Osteocyte (in vitro differentiated cells): ENCODE measurements around the gene TENT5C. TPM values are rescaled to one million over a fixed set of nuclear protein-coding genes. Genes with fewer than 3 reads are reported as not detected.

Experiments
- DNase-seq: peaks from one replicate; pipeline ENCODE4 v3.0.0; 2021; ENCODE audit warnings: mixed read lengths; ENCODE audit not compliant: unreplicated experiment; ENCODE audit errors: extremely low spot score
- H3K27ac Mint-ChIP-seq: one replicate; pipeline ENCODE4 v1.8.0; 2021; ENCODE audit warnings: mild to moderate bottlenecking, mixed read lengths; ENCODE audit not compliant: unreplicated experiment
- H3K27me3 Mint-ChIP-seq: one replicate; pipeline ENCODE4 v1.8.0; 2021; ENCODE audit warnings: mixed read lengths; ENCODE audit not compliant: unreplicated experiment
- H3K36me3 Mint-ChIP-seq: one replicate; pipeline ENCODE4 v1.8.0; 2021; ENCODE audit warnings: mixed read lengths; ENCODE audit not compliant: unreplicated experiment
- H3K4me1 Mint-ChIP-seq: one replicate; pipeline ENCODE4 v1.8.0; 2021; ENCODE audit warnings: mixed read lengths; ENCODE audit not compliant: unreplicated experiment
- H3K4me3 Mint-ChIP-seq: one replicate; pipeline ENCODE4 v1.8.0; 2021; ENCODE audit warnings: mild to moderate bottlenecking, moderate library complexity, mixed read lengths; ENCODE audit not compliant: unreplicated experiment
- H3K9me3 Mint-ChIP-seq: one replicate; pipeline ENCODE4 v1.8.0; 2021; ENCODE audit warnings: mixed read lengths; ENCODE audit not compliant: unreplicated experiment
- CTCF ChIP-seq: fragments of 200-600 bp; sonication (generic); IDR thresholded peaks from 2 replicates; pipeline ENCODE4 v1.5.0; 2021; ENCODE audit warnings: antibody characterized with exemption, mild to moderate bottlenecking, moderate library complexity
- total RNA-seq: library from RNA; stranded (reverse); gene quantifications from 2 replicates; pipeline ENCODE4 v1.2.1, GENCODE V29; 2021

Gene TENT5C
- total RNA-seq, 1 donor from 2014 or later = 0.08 TPM

- no peak overlapping the region for H3K4me3 Mint-ChIP-seq
- H3K4me1 Mint-ChIP-seq = no peaks in the 10 kb centered on the region
- peaks cover 51% of the 10 kb centered on the region for H3K27me3 Mint-ChIP-seq
- H3K27ac Mint-ChIP-seq = no peak overlapping the region
- H3K36me3 Mint-ChIP-seq = no peaks in the 10 kb centered on the region
- TF ChIP-seq CTCF = no peak
- no peaks in the 10 kb centered on the region for H3K9me3 Mint-ChIP-seq
- DNase-seq = peak; percentile 46
These were observed 17.9 kb downstream of the TENT5C start for GRCh38 chr1:117623698-117624097.

GRCh38 chr1:117627546-117628130, 21.8 kb downstream of the TENT5C start:
- H3K27me3 Mint-ChIP-seq = peaks cover 38% of the 10 kb centered on the region
- no peak for TF ChIP-seq CTCF
- no peak overlapping the region for H3K27ac Mint-ChIP-seq
- no peaks in the 10 kb centered on the region for H3K9me3 Mint-ChIP-seq
- H3K4me3 Mint-ChIP-seq = no peak overlapping the region
- no peak for DNase-seq
- H3K36me3 Mint-ChIP-seq = no peaks in the 10 kb centered on the region
- no peaks in the 10 kb centered on the region for H3K4me1 Mint-ChIP-seq

- TF ChIP-seq CTCF = no peak
- Mint-ChIP-seq H3K4me3 (no peak overlapping the region), H3K36me3 (no peaks in the 10 kb centered on the region), H3K27ac (no peak overlapping the region), H3K27me3 (peaks cover 37% of the 10 kb centered on the region), H3K9me3 (no peaks in the 10 kb centered on the region), H3K4me1 (no peaks in the 10 kb centered on the region)
- no peak for DNase-seq
These were observed 22.5 kb downstream of the TENT5C start for GRCh38 chr1:117628343-117628742.

GRCh38 chr1:117629625-117630422, 24.0 kb downstream of the TENT5C start:
- H3K4me1 Mint-ChIP-seq = no peaks in the 10 kb centered on the region
- no peak overlapping the region for H3K4me3 Mint-ChIP-seq
- H3K27ac Mint-ChIP-seq = no peak overlapping the region
- H3K9me3 Mint-ChIP-seq = no peaks in the 10 kb centered on the region
- no peak for TF ChIP-seq CTCF
- H3K27me3 Mint-ChIP-seq = peaks cover 31% of the 10 kb centered on the region
- no peaks in the 10 kb centered on the region for H3K36me3 Mint-ChIP-seq
- DNase-seq = no peak

- no peaks in the 10 kb centered on the region for H3K4me1 Mint-ChIP-seq
- H3K36me3 Mint-ChIP-seq = no peaks in the 10 kb centered on the region
- H3K9me3 Mint-ChIP-seq = no peaks in the 10 kb centered on the region
- no peak for DNase-seq
- no peak overlapping the region for H3K4me3 Mint-ChIP-seq
- no peak overlapping the region for H3K27ac Mint-ChIP-seq
- peaks cover 26% of the 10 kb centered on the region for H3K27me3 Mint-ChIP-seq
- no peak for TF ChIP-seq CTCF
These were observed 24.7 kb downstream of the TENT5C start for GRCh38 chr1:117630423-117630998.
